Gastroesophageal sphincter (tissue), 3 donors: ENCODE data around the gene OR8H1.

Source experiments
- CTCF ChIP-seq, 4 experiments: fragments of 200-600 bp in 2 of 4; fragments of 450-650 bp in 2 of 4; sonication (generic) in 1 of 4; IDR thresholded peaks; one replicate each; pipeline ENCODE4 v1.5.1; 2017 to 2019; ENCODE audit warnings: antibody characterized with exemption in 4 of 4, mild to moderate bottlenecking in 2 of 4, moderate library complexity in 2 of 4
- EP300 ChIP-seq: sonication (generic); formaldehyde crosslinking; IDR thresholded peaks from one replicate; pipeline ENCODE4 v1.6.1; 2017; ENCODE audit warnings: antibody characterized with exemption, mild to moderate bottlenecking
- POLR2A ChIP-seq, 2 donors: fragments of 450-650 bp; IDR thresholded peaks; one replicate each; pipeline ENCODE4 v1.6.1; 2017; ENCODE audit warnings: antibody characterized with exemption in 2 of 2, mild to moderate bottlenecking in 2 of 2, moderate library complexity in 1 of 2
- POLR2AphosphoS5 ChIP-seq: sonication (generic); formaldehyde crosslinking; IDR thresholded peaks from one replicate; pipeline ENCODE4 v1.6.1; 2017; ENCODE audit warnings: antibody characterized with exemption

- TF ChIP-seq POLR2AphosphoS5, result no peak
- TF ChIP-seq CTCF (IDR thresholded peaks at IDR 0.05), result no peak
- no peak for TF ChIP-seq EP300
- no peak for TF ChIP-seq POLR2A (IDR thresholded peaks at IDR 0.05)
Observed at GRCh38 chr11:56307836-56308235, 15.8 kb upstream of the OR8H1 start.
